ENCODE results near the gene HAPLN3.
"Not testable (repeated sequence)": the region's sequence is repeated elsewhere in the genome, so short reads cannot be mapped to it uniquely, and the experiment has no call there.

GRCh38 chr15:88934449-88934848, 39.1 kb upstream of the HAPLN3 start:
- TF ChIP-seq ZNF274 (IDR thresholded peaks at IDR 0.05; ENCODE audit: low read depth, low read length); YY1 (IDR thresholded peaks at IDR 0.05; ENCODE audit: insufficient read depth, insufficient read length); SUZ12 (IDR thresholded peaks at IDR 0.05; ENCODE audit: extremely low read depth, insufficient read depth, insufficient read length): not testable (repeated sequence)
